DOHH2 (cell line): ENCODE data around the gene IWS1.

Source experiments
- H3F3A ChIP-seq: fragments of 200-600 bp; sonication (generic), shearing (Covaris generic); 2 replicates; pipeline ENCODE4 v1.6.0; 2016; ENCODE audit warnings: antibody characterized with exemption, mild to moderate bottlenecking; ENCODE audit not compliant: control insufficient read depth, insufficient read depth
- H3K27ac ChIP-seq: fragments of 200-600 bp; sonication (generic); 2 replicates; pipeline ENCODE4 v1.5.1; 2014; ENCODE audit warnings: low read depth, mild to moderate bottlenecking, low read length, moderate library complexity
- H3K27me3 ChIP-seq: fragments of 200-600 bp; sonication (generic); 2 replicates; pipeline ENCODE4 v1.6.1; 2014; ENCODE audit warnings: mild to moderate bottlenecking, low read length, mixed read lengths; ENCODE audit not compliant: control insufficient read depth
- H3K36me3 ChIP-seq: fragments of 200-600 bp; sonication (generic); 2 replicates; pipeline ENCODE4 v1.6.1; 2014; ENCODE audit warnings: mild to moderate bottlenecking, low read length, moderate library complexity, mixed read lengths; ENCODE audit not compliant: control insufficient read depth
- H3K4me1 ChIP-seq: fragments of 200-600 bp; sonication (generic); 2 replicates; pipeline ENCODE4 v1.6.1; 2014; ENCODE audit warnings: mild to moderate bottlenecking, low read length, mixed read lengths; ENCODE audit not compliant: control insufficient read depth
- H3K4me2 ChIP-seq: fragments of 200-600 bp; sonication (generic); 2 replicates; pipeline ENCODE4 v1.6.0; 2014; ENCODE audit warnings: mild to moderate bottlenecking, low read length, moderate library complexity
- H3K4me3 ChIP-seq: fragments of 200-600 bp; sonication (generic); 2 replicates; pipeline ENCODE4 v1.5.1; 2014; ENCODE audit warnings: mild to moderate bottlenecking, low read length, mixed read lengths
- H3K79me2 ChIP-seq: fragments of 200-600 bp; sonication (generic); 2 replicates; pipeline ENCODE4 v1.6.1; 2014; ENCODE audit warnings: mild to moderate bottlenecking, low read length, mixed read lengths; ENCODE audit not compliant: control insufficient read depth
- H3K9me2 ChIP-seq: fragments of 200-600 bp; sonication (generic); replicated peaks from 2 replicates; pipeline ENCODE4 v1.6.1; 2014; ENCODE audit warnings: mild to moderate bottlenecking, low read length, mixed read lengths; ENCODE audit not compliant: control insufficient read depth
- H3K9me3 ChIP-seq: fragments of 200-600 bp; sonication (generic); 2 replicates; pipeline ENCODE4 v1.6.1; 2014; ENCODE audit warnings: antibody characterized with exemption, low read length, mixed read lengths; ENCODE audit not compliant: control insufficient read depth, insufficient read depth
- H4K20me1 ChIP-seq: fragments of 200-600 bp; sonication (generic); 2 replicates; pipeline ENCODE4 v1.6.0; 2014; ENCODE audit warnings: low read depth, mild to moderate bottlenecking, antibody characterized with exemption, low read length, moderate library complexity; ENCODE audit not compliant: control insufficient read depth, insufficient read depth
- CTCF ChIP-seq: fragments of 200-600 bp; sonication (generic); IDR thresholded peaks from one replicate; pipeline ENCODE4 v1.5.1; 2014; ENCODE audit warnings: antibody characterized with exemption, mild to moderate bottlenecking, low read depth, low read length; ENCODE audit not compliant: poor library complexity, severe bottlenecking
- EZH2phosphoT487 ChIP-seq: fragments of 200-600 bp; sonication (generic); IDR thresholded peaks from 2 replicates; pipeline ENCODE4 v1.6.1; 2017; ENCODE audit warnings: borderline replicate concordance, mild to moderate bottlenecking, antibody characterized with exemption, low read length, moderate library complexity, mixed read lengths

Gene IWS1

GRCh38 chr2:127523269-127523939, 2.9 kb downstream of the IWS1 start:
- Histone ChIP-seq H3K27me3 (no peaks in the 10 kb centered on the region), H3K4me2 (no peak overlapping the region), H4K20me1 (peaks cover 6% of the 10 kb centered on the region; the same call in 1 of the 2 replicates), H3K27ac (no peak overlapping the region), H3F3A (0 out of 2 replicates have a peak, but pooled peaks cover 4% of the 10 kb centered on the region), H3K36me3 (peaks cover 58% of the 10 kb centered on the region), H3K9me2 (no peaks in the 10 kb centered on the region), H3K9me3 (no peaks in the 10 kb centered on the region), H3K4me1 (peaks cover 23% of the 10 kb centered on the region), H3K79me2 (peaks cover 80% of the 10 kb centered on the region), H3K4me3 (no peak overlapping the region)
- TF ChIP-seq CTCF = no peak
- TF ChIP-seq EZH2phosphoT487 = no peak

GRCh38 chr2:127520424-127520823, 5.9 kb downstream of the IWS1 start:
- Histone ChIP-seq H3K4me3 (no peak overlapping the region), H3K79me2 (peaks cover 100% of the 10 kb centered on the region), H3K9me2 (no peaks in the 10 kb centered on the region), H3K27me3 (no peaks in the 10 kb centered on the region), H3K4me1 (peaks cover 11% of the 10 kb centered on the region; the same call in 1 of the 2 replicates), H3K4me2 (no peak overlapping the region), H4K20me1 (peaks cover 6% of the 10 kb centered on the region; the same call in 1 of the 2 replicates), H3K9me3 (no peaks in the 10 kb centered on the region), H3F3A (no peaks in the 10 kb centered on the region), H3K27ac (no peak overlapping the region), H3K36me3 (peaks cover 84% of the 10 kb centered on the region)
- no peak for TF ChIP-seq EZH2phosphoT487
- no peak for TF ChIP-seq CTCF

- peaks cover 94% of the 10 kb centered on the region for H3K36me3 ChIP-seq
- H3K9me3 ChIP-seq = no peaks in the 10 kb centered on the region
- H4K20me1 ChIP-seq = peaks cover 3% of the 10 kb centered on the region; the same call in 1 of the 2 replicates
- H3K4me1 ChIP-seq = 0 out of 2 replicates have a peak, but pooled peaks cover 4% of the 10 kb centered on the region
- peaks cover 100% of the 10 kb centered on the region for H3K79me2 ChIP-seq
- H3K4me2 ChIP-seq = no peak overlapping the region
- no peaks in the 10 kb centered on the region for H3F3A ChIP-seq
- TF ChIP-seq CTCF (no peak), EZH2phosphoT487 (no peak)
- no peaks in the 10 kb centered on the region for H3K9me2 ChIP-seq
- no peaks in the 10 kb centered on the region for H3K27me3 ChIP-seq
- no peak overlapping the region for H3K27ac ChIP-seq
- H3K4me3 ChIP-seq = no peak overlapping the region
Observed at GRCh38 chr2:127517465-127517864, 8.8 kb downstream of the IWS1 start.
